ENCODE measurements around the gene CD4.
A peak's percentile ranks its signal among the peaks of the same experiment; 100 is the strongest.
"Not testable (repeated sequence)": the region's sequence is repeated elsewhere in the genome, so short reads cannot be mapped to it uniquely, and the experiment has no call there.

Gene CD4

DNA sequence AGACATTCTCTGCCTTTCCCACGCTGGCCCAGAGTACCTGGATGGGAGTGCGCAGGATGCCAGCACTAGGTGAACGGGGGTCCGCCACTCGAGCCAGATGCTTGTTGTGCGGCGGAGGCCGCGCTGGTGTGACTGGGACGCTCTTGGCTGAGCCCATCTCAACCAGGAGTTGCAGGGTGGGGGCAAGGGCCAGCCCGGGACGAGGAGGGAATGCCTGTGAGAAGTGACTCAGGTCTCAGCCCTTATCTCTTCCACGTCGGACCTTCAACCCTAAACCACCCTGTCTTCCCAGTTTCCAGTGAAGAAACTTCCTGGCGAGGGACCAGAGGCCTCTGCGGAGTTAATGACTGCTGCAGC lies 61.4 kb downstream of the CD4 start:
- DNase-seq (no peak), ATAC-seq (no peak)
- Mint-ChIP-seq H3K9me3 (no peaks in the 10 kb centered on the region), H3K27ac (peak overlapping the region; percentile 99), H3K27me3 (no peaks in the 10 kb centered on the region), H3K4me3 (peak overlapping the region; percentile 92 to 97), H3K4me1 (peaks cover 38% of the 10 kb centered on the region)

DNA sequence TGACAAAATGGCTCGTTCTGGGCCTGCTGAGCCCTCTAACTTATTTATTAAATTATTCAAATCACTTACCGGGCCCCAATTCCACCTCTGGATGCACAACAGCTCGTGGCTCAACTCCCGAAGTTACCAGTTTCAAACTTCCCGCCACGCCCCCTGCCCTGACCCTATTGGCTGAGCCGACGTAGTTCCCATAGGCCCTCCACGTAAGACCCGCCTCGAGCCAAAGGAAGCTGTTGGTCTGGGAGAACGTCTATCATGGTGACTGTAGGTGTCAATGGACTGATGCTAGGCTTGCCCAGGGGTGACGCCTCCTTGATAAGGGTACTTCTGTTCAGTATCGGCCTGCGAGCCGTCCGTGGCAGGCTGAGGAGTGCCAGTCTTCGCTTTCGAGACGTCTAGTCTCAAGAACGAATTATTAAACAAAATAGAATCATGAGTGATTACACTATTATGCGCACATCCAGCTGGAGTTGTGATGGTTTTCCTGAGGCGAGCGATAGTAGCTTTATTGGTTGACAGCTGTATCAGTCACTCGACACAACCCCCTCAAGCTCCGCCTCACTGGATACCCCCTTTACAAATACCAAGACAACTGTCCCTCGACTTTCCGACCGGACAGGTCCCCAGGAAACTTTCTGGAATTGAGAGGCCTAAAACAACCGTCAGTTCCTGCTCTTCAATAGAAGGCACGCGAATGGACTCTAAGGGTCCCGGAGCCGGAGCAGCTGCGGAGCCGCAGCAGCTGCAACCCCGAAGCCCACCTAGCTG lies 62.0 kb downstream of the CD4 start, which contains the start of gene CDCA3:
TSS of gene CDCA3 (minus strand) at position 134 of the 768 bp plus-strand sequence. CDS start 334 bp downstream, outside the sequence.
- H3K4me1 Mint-ChIP-seq: peaks cover 38% of the 10 kb centered on the region
- peak within 1 kb of the TSS; percentile 92 to 97 for H3K4me3 Mint-ChIP-seq
- ATAC-seq: peak; percentile 76
- DNase-seq: peak; percentile 91 to 96
- H3K9me3 Mint-ChIP-seq: no peaks in the 10 kb centered on the region
- H3K27me3 Mint-ChIP-seq: no peaks in the 10 kb centered on the region
- H3K27ac Mint-ChIP-seq: peak within 1 kb of the TSS; percentile 99

DNA sequence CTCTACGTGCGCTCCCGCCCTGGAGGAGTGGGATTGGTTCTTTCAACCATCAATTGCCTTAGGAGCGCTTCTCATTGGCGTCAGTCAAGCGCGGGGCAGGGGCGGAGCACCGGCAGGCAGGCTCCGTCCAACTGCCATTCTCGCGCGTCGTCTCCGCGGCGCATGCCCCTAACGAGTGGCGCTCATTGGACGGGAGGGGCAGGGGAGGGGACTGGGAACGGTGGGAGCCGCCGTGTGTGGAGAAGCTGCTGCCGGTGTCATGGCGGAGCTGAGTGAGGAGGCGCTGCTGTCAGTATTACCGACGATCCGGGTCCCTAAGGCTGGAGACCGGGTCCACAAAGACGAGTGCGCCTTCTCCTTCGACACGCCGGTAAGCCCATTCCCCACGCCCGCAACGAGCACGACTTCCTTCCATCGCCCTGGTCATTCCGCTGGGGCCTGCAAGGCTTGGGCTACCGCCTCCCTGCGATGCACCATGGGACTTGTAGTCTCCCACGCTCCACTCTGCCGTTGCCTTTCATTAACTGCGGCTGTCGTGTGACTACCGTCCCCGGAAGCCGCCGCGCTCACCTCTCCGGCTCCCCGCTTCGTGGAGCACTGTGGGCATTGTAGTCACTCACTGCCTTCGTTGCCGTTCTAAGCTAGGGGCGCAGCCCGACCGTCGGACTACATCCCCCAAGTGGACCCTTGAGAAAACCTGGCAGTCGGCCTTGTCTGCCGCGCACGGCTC lies 62.8 kb downstream of the CD4 start, which contains the start of gene USP5:
TSS of gene USP5 (plus strand) at position 230 of the 730 bp plus-strand sequence. CDS start at position 260, 30 bp downstream.
- H3K27me3 Mint-ChIP-seq: no peaks in the 10 kb centered on the region
- H3K4me3 Mint-ChIP-seq: peak within 1 kb of the TSS; percentile 92 to 97
- ATAC-seq: peak; percentile 86
- peaks cover 38% of the 10 kb centered on the region for H3K4me1 Mint-ChIP-seq
- peak; percentile 97 to 99 for DNase-seq
- peak within 1 kb of the TSS; percentile 99 for H3K27ac Mint-ChIP-seq
- H3K9me3 Mint-ChIP-seq: no peaks in the 10 kb centered on the region

DNA sequence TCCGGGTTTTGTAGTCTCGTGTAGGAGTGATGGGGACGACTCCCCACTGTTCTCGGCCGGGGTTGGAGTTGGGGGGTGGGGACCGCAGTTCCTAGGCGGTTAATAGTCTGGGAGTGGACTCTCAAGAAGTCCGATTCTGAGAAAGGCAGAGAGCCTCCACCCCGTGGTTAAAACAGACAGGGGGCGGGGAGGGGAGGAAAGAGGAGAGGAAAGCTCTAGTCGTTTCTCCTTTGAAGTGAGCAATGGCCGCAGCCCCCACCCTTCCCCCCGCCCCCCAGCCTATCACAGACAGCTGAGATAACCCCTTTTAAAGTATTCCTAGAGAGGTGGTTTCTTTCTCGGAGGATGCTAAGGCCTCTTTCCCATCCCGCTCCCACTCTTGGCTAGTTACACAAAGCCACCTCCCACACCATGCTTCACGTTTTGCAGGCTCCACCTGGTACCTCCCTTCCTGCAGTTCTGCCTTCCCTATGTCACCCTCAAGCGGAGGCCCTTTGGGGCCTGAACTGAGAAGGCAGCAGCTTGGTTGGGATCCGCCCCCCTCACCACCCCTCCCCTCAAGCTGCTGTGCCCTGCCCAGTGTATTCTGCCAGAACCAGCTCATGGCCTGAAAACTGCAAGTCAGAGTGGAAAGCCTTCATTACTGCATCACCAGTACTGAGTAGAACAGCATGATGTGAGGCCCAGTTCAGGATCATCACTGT lies 63.5 kb downstream of the CD4 start:
- DNase-seq: peak; percentile 40 to 68
- peak; percentile 2 for ATAC-seq
- H3K4me3 Mint-ChIP-seq: peak overlapping the region; percentile 92 to 97
- peaks cover 38% of the 10 kb centered on the region for H3K4me1 Mint-ChIP-seq
- no peaks in the 10 kb centered on the region for H3K9me3 Mint-ChIP-seq
- H3K27ac Mint-ChIP-seq: peak overlapping the region; percentile 96 to 99
- no peaks in the 10 kb centered on the region for H3K27me3 Mint-ChIP-seq

DNA sequence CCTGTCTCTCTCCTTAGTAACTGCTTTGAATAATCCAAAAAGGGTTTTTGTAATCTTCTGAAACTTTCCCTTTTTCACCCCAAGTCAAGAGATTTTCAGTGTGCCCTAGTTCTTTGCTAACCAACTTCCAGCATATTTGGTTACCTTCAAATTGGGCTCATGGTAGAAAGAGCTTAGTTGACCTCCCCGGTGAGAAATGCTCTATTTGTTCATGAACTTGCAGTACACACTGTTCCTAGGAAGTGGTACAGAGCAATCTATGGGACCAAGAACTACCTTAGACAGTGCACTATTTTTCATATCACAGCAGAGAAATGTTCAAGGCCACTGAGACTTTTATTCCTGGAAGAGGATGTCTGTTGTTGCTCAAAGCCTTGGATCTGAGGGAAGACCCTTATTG lies 64.3 kb downstream of the CD4 start:
- H3K4me3 Mint-ChIP-seq: peak overlapping the region; percentile 92 to 97
- no peaks in the 10 kb centered on the region for H3K27me3 Mint-ChIP-seq
- no peak for DNase-seq

DNA sequence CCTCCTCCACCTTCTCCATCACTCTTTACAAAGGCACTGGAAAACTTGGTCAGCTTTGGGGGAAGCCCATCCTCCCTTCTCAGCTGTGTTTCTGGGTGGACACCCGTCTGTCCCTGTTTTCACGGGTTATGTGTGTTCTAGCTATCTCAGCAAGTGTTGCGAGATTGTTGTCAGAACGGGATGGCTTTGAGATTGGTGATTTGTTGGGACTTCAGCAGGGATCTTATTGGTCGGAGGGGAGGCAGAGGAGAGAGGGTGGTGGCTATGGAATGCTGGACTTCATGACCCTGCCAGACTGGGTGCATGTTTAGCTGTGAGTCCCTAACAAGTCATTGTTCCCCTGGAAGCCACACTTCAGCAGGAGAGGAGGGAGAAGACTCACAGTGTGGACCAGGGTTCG lies 64.7 kb downstream of the CD4 start:
- no peak for DNase-seq
- Mint-ChIP-seq H3K27ac (peak overlapping the region in 1 of 2 donors; percentile 63), H3K27me3 (no peaks in the 10 kb centered on the region), H3K9me3 (no peaks in the 10 kb centered on the region), H3K4me3 (peak overlapping the region in 1 of 2 donors; percentile 97), H3K4me1 (peaks cover 36% of the 10 kb centered on the region)
- no peak for ATAC-seq

More for the DNA sequence above, 64.3 kb downstream of the CD4 start:
- H3K9me3 Mint-ChIP-seq: no peaks in the 10 kb centered on the region
- no peak for ATAC-seq
- peak overlapping the region in 1 of 2 donors; percentile 39 for H3K27ac Mint-ChIP-seq
- peaks cover 38% of the 10 kb centered on the region for H3K4me1 Mint-ChIP-seq

DNA sequence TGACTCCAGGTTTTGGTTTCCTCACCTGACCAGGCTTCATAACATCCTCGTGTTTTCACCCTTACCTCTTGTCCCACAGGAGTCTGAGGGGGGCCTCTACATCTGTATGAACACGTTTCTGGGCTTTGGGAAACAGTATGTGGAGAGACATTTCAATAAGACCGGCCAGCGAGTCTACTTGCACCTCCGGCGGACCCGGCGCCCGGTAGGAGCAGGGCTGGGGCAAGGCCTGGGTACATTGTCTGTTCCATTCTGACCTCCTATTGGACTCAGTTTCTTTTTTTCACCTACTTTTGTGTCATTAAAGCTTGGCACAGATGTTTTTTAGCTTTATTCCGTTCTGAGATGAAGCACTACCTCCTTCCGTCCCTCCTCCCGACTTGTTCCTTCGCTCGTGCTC lies 66.0 kb downstream of the CD4 start:
- H3K9me3 Mint-ChIP-seq: no peaks in the 10 kb centered on the region

DNA sequence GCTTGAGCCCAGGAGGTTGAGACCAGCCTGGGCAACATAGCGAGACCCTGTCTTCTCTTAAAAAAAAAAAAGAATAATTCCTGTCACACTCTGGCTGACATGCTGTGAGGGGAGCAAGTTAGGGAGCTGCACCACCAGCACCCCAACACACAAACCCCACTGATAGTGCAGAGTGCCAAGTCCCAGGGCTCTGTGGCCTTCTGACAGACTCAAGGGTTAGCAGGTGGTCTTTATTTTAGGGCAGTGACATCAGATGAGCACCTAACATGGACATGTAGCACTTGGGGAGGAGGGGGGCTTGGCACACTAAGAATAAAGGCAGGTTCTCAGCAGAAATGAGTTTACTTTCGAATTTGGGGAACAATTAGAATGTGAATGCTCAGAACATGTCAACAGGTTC lies 69.5 kb downstream of the CD4 start:
- DNase-seq: no peak

More for the DNA sequence above, 66.0 kb downstream of the CD4 start:
- no peak overlapping the region for H3K27ac Mint-ChIP-seq
- H3K4me3 Mint-ChIP-seq: no peak overlapping the region
- H3K27me3 Mint-ChIP-seq: no peaks in the 10 kb centered on the region
- DNase-seq (no peak), ATAC-seq (no peak)
- H3K4me1 Mint-ChIP-seq: peaks cover 23% of the 10 kb centered on the region

DNA sequence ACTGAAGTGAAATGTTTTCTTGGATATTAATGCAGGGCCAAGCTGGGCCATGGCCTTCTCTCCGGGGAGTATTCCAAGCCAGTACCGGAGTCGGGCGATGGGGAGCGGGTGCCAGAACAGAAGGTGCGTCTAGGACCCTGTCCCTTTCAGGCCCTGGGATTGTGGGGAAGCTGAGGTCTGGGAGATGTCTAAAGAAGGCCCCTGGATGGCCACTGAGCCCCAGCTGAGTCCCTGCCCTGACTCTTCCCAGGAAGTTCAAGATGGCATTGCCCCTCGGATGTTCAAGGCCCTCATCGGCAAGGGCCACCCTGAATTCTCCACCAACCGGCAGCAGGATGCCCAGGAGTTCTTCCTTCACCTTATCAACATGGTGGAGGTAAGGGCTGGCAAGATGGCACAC lies 70.8 kb downstream of the CD4 start:
- H3K4me3 Mint-ChIP-seq: no peak overlapping the region
- ATAC-seq: no peak

More for the DNA sequence above, 69.5 kb downstream of the CD4 start:
- H3K27ac Mint-ChIP-seq: no peak overlapping the region
- no peaks in the 10 kb centered on the region for H3K9me3 Mint-ChIP-seq
- no peak overlapping the region for H3K4me3 Mint-ChIP-seq
- peaks cover 8% of the 10 kb centered on the region for H3K4me1 Mint-ChIP-seq
- H3K27me3 Mint-ChIP-seq: no peaks in the 10 kb centered on the region
- no peak for ATAC-seq

DNA sequence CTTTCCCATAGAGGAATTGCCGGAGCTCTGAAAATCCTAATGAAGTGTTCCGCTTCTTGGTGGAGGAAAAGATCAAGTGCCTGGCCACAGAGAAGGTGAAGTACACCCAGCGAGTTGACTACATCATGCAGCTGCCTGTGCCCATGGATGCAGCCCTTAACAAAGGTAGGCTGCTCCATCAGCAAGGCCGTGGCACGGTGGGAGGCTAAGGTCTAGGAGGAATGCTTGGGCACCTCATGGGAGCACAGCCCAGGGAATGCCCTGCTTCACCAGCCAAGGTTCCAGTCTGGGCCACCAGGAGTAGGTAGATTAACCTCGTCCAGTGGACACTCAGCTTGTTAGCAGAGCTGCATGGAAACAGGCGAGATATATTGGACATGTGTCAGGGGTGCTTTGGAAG lies 71.6 kb downstream of the CD4 start:
- DNase-seq: no peak
- H3K27ac Mint-ChIP-seq: no peak overlapping the region

More for the DNA sequence above, 70.8 kb downstream of the CD4 start:
- Mint-ChIP-seq H3K27ac (no peak overlapping the region), H3K4me1 (no peaks in the 10 kb centered on the region), H3K27me3 (no peaks in the 10 kb centered on the region), H3K9me3 (no peaks in the 10 kb centered on the region)
- no peak for DNase-seq

DNA sequence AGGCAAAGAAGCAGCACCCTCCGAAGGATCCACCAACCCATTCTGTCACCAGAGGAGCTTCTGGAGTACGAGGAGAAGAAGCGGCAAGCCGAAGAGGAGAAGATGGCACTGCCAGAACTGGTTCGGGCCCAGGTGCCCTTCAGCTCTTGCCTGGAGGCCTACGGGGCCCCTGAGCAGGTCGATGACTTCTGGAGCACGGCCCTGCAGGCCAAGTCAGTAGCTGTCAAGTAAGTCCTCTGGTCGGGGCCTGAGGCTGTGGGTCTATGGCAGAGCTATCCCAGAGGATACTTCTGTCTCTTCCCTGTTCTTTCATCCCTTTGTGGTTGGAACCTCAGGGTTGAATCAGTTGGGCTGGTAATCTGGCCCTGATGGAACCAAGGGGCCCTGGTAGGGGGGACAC lies 72.1 kb downstream of the CD4 start:
- no peak overlapping the region for H3K4me3 Mint-ChIP-seq
- H3K27me3 Mint-ChIP-seq: no peaks in the 10 kb centered on the region
- ATAC-seq (no peak), DNase-seq (no peak)
- H3K9me3 Mint-ChIP-seq: no peaks in the 10 kb centered on the region
- H3K4me1 Mint-ChIP-seq: peaks cover 9% of the 10 kb centered on the region
- no peak overlapping the region for H3K27ac Mint-ChIP-seq

More for the DNA sequence above, 71.6 kb downstream of the CD4 start:
- H3K4me3 Mint-ChIP-seq: no peak overlapping the region
- H3K9me3 Mint-ChIP-seq: no peaks in the 10 kb centered on the region
- ATAC-seq: no peak
- H3K4me1 Mint-ChIP-seq: peaks cover 5% of the 10 kb centered on the region
- no peaks in the 10 kb centered on the region for H3K27me3 Mint-ChIP-seq

DNA sequence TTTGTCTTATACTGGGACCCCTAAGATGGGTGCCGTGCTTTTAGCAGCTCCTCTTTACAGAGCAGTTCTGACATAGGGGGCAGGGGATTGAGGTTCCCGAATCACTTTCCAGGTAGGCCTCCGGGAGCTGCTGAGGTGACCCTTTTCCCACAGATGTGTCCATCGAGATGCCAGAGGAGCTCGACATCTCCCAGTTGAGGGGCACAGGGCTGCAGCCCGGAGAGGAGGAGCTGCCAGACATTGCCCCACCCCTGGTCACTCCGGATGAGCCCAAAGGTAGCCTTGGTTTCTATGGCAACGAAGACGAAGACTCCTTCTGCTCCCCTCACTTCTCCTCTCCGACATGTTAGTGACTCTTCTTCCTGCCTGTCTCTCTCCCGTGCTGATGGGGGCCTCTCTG lies 73.7 kb downstream of the CD4 start:
- Mint-ChIP-seq H3K4me1 (peaks cover 15% of the 10 kb centered on the region), H3K27ac (no peak overlapping the region), H3K9me3 (no peaks in the 10 kb centered on the region), H3K27me3 (no peaks in the 10 kb centered on the region), H3K4me3 (no peak overlapping the region)
- ATAC-seq (no peak), DNase-seq (no peak)

DNA sequence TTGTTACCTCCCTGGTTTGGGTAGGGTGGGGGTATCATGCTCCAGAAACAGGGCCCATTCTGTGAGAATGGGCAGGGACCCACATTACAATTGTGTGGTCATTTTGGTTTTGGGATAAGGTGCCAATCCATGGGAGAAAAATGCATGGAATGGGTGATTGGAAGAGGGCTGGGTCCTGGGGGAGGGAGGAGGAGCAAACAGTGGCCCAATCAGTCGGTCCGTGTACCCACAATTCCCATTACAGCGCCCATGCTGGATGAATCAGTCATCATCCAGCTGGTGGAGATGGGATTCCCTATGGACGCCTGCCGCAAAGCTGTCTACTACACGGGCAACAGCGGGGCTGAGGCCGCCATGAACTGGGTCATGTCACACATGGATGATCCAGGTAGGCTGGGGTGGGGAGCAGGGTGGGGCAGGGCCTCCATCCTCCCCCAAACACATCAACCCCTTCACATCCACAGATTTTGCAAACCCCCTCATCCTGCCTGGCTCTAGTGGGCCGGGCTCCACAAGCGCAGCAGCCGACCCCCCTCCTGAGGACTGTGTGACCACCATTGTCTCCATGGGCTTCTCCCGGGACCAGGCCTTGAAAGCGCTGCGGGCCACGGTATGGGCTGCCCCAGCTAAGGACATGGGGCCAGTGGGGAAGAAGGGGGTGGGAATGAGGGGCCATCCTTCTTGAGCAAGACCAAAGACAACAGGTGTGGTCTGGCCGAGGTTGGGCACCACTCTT lies 74.4 kb downstream of the CD4 start:
- Mint-ChIP-seq H3K4me3 (no peak overlapping the region), H3K9me3 (no peaks in the 10 kb centered on the region), H3K4me1 (peaks cover 21% of the 10 kb centered on the region), H3K27ac (no peak overlapping the region), H3K27me3 (no peaks in the 10 kb centered on the region)
- DNase-seq: no peak
- no peak for ATAC-seq

DNA sequence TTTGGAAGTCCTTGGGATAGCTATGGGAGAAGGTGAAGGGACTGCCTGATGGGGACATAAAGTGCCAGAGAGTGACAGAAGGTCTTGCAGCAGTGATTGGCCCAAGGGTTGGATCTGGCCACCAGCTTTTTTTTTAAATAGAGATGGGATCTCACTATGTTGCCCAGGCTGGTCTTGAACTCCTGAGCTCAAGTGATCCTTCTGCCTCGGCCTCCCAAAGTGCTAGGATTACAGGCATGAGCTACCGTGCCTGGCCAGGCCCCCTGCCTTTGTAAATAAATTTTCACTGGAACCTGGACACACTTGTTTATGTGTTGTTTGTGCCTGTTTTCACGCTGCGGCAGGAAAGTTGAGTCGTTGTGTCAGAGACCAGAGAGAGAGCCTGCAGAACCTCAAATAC lies 76.0 kb downstream of the CD4 start:
- not testable (repeated sequence) for DNase-seq, ATAC-seq, H3K27ac Mint-ChIP-seq, H3K9me3 Mint-ChIP-seq, H3K27me3 Mint-ChIP-seq, H3K4me3 Mint-ChIP-seq
- peaks cover 36% of the 10 kb centered on the region for H3K4me1 Mint-ChIP-seq
